GM18519 (cell line): ENCODE results near the gene DCK.
A peak's percentile ranks its signal among the peaks of the same experiment; 100 is the strongest.

Experiments
- ATAC-seq: cut with Tn5 transposase; IDR thresholded peaks from one replicate; pipeline ENCODE4 v1.9.1; 2021; ENCODE audit warnings: mild to moderate bottlenecking, moderate library complexity; ENCODE audit not compliant: unreplicated experiment, low FRiP score

The DCK gene

DNA sequence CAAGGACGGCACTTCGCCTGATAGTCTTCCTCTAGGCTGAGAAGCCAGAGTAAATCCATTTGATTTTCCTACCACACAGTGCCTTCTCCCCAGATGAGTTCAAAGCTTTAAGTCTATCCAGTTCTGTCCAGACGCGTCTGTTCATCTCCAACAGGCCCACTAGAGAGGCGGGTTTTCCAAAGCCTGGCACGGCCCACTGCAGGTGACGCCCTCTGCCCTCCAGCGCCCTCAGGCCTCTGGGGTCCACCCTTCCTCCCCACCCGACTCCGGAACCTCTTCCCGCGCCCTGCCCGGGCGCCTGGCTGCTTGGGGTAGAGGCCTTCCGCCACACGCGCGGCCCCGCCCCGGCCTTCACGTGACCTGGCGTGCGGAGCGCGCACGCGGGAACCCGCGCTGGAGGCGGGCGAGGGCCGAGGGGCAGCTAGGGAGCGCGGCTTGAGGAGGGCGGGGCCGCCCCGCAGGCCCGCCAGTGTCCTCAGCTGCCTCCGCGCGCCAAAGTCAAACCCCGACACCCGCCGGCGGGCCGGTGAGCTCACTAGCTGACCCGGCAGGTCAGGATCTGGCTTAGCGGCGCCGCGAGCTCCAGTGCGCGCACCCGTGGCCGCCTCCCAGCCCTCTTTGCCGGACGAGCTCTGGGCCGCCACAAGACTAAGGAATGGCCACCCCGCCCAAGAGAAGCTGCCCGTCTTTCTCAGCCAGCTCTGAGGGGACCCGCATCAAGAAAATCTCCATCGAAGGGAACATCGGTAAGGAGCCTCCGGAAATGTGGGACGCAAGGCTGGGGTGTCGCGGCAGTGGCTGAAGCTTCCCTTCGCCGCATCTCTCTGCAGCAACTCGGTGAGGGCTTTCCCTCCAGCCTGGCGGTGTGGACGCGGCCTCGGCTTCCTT is at the start of gene DCK:
Gene DCK, plus strand, starts transcription at position 469 of the 888 bp plus-strand sequence. Its CDS starts 187 bp downstream, at position 656.
- peak; percentile 76 for ATAC-seq

DNA sequence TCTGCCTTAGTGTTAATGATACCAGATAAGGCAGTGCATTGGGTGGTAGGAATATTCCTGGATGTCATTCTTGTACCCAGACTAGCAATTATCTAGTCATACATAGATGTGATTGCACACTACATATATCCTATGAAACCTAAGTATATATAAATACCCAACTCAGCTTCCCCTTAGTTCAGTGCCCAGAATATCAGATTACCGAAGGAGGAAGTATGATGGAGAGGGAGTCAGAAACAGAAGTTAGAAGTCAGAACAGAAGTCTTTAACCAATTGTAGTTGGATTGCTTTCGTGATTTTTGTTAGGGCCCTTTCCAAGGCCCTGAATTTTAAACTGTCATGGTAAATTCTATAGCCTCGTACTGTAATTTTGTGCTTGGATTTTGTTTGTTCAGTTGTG is 48.4 kb upstream of the DCK start:
- ATAC-seq, result peak; percentile 48

- ATAC-seq, result no peak
Measured at GRCh38 chr4:70945452-70946055, 47.9 kb upstream of the DCK start.

DNA sequence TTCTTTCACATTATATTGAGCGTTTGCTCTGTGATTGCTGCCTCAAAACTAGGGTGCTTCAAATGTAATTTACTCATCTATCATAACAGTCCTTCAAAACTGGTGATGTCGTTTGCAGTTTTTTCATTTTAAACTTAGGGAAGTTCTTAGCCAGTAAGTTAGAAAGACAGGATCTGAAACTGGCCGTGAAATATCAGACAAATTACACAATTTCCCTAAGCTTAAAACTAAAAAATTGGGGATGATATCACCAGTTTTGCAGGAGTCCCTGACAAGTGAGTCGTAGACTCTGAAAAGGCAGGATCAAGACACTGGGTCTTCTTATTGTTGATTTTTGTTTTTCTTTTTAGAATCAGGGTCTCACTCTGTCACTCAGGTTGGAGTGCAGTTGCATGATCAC is 46.5 kb upstream of the DCK start:
- ATAC-seq, result no peak

DNA sequence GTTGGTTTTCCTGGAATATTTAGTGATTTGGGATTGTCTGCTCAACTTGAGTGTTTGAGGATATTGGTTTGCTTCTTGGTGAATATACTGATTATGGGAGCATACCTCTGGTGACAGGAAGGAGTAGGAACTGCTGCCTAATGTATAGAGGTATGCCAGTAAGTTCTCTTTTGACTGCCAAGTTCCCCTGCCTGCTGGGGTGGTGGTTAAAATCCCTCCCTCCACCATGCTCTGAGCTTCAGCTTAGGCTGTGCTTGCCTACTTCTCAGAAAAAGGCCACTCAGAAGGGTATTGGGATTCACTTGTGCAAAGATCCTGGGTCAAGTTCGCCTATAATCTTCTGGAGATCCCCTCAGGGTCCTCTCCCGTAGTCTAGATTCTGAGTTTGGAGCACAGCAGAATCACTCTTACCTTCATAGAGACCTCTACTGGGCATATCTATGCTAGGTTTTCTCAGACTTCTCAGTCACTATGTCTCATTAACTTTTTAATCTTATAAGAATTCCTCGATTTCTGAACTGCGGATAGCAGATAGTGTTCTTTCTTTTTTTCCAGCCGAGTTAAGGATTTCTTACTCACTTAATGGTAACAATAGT is 44.7 kb upstream of the DCK start:
- no peak for ATAC-seq

GRCh38 chr4:70954032-70954431 is 39.4 kb upstream of the DCK start:
- no peak for ATAC-seq

DNA sequence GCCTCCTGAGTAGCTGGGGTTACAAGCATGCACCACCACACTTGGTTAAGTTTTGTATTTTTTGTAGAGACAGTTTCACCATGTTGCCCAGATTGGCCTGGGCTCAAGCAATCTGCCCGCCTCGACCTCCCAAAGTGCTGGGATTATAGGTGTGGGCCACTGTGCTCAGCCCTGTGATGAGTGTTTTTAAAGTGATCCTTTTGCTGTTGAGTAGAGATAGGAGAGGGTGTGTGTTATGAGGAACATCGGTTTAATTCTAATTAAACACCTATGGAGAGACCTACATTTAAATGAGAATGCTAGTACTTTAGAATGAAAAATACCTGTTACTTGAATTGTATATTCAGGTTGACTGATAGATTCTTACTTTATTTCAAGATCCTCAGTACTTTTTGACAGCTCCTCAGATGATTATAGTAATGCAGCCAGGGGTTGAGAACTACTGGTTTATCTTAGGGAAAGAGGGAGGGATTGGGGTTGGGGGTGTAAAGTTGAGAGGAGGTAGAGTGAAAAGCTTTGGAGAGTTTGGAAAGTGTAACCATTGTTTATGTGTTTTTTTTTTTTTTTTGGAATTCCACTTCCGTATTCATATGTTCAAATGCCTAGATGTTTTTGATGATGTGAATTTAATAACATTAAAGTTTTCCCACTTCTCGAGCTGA is 36.8 kb upstream of the DCK start:
- ATAC-seq, result no peak

- no peak for ATAC-seq
Measured at GRCh38 chr4:70958681-70959080, 34.8 kb upstream of the DCK start.

DNA sequence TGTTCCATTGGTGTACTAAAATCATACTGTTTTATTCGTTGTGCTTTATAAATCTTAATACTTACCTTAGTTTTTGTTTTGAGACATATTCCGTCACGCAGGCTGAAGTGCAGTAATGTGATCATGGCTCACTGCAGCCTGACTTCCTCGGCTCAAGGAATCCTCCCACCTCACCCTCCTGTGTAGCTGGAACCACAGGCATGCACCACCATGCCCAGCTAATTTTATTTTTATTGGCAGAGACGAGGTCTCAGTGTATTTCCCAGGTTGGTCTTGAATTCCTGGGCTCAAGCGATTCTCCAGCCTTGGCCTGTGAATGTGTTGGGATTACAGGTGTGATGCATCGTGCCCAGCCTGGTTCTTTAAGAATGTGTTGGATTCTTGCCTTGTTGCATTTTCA is 24.4 kb upstream of the DCK start:
- no peak for ATAC-seq

GRCh38 chr4:70976252-70976651 is 17.2 kb upstream of the DCK start:
- no peak for ATAC-seq

DNA sequence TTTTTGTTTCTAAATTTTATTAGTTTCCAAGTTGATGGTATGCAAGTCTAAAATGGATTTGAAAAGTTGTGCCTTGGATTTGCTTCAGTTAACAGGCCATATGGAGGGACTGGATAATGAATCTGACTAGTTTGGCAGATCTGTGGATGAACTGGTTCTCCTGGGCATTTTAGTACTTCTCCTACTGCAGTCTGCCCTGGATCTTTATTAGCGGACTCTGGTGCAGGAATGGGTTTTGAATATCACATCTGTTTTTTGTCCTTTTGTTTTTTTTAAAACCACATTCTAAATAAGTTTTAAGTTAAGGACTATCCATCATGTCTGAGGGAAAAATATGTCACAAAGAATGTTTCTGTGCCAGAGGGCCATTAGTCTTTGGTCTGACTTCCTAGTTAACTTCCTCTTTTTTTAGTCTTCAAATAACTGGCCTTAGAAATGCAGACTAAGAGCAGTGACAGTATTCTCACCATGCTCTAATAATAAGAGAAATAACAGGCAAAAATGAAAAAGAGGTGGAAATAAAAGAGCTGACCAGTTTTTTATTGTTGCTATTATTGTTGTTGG is 13.9 kb upstream of the DCK start:
- no peak for ATAC-seq

DNA sequence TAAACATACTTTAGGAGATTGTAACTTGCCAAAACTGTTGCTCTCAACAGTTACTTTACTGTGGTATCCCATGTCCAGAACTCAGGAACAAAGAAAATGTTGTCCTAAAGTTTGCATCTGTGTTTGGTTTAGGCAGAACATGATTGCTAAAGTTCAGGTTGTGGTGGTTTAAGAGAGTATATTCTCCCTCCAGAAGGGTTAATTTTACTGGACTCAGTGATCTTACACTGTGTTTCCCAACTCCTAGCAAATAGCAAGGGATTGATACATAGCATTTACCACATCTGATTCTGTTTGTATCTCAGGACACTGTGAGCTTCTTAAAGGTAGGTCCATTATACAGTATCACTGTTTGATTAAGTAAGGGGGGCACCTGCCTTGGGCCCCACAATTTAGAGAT is 13.3 kb upstream of the DCK start:
- no peak for ATAC-seq

DNA sequence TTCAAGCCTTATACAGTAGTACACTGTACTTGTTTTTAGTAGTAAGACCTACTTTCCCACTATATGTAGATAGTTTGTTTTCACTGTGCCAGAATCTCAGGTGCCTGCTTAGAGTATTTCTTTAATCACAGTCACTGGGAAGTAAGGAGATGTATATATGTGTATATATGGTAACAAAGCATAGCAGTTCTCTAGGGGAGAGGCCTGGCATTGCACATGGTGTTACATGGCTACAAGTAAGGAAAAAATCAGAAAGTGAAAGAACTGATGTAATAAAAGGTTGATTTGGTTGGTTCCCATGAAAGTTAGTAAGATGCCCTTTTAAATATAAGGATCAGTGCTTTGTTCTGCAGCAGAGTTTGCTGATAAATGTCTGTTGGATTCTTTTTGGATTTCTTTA is 9.3 kb upstream of the DCK start:
- ATAC-seq, result no peak

GRCh38 chr4:70984589-70984988 is 8.9 kb upstream of the DCK start:
- ATAC-seq, result no peak

GRCh38 chr4:70991596-70991995 is 1.9 kb upstream of the DCK start:
- ATAC-seq, result no peak

DNA sequence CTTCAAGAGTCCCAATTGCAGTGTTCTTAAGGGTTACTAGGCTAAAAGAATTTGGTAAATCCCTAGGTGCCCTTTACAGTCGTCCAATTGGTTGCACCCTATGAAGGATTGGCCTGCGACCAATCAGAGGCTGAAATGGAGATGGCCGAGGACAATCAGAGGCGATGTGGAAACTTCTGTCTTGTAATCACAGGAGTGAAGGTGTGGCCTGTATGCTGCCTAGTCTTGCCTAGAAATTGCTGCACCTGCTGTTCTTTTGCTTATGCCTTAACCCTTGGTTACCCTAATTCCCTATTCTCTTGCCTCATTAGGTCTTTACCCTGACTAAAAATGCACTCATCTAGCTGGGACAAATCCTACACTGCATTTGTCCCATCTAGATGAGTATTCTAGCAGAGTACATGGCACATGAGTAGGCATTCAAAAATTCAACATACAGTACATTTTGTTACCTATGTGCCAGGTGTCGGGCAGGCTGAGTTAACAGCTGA is 1.0 kb upstream of the DCK start:
- ATAC-seq, result no peak

DNA sequence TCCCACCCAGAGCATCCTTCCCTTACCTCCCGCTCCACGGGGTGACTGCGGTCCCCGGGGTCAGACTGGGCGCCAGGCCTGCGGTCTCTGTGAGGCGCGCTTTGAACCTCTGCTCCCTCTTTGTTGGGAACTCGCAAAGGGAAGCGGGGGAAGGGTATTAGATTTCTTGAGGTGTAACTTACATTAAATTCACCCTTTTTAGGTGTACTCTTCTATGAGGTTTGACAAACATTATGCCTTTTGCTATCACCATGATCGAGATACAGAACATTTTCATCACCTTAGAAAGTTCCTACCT is 569 bp downstream of the DCK start:
- no peak for ATAC-seq

DNA sequence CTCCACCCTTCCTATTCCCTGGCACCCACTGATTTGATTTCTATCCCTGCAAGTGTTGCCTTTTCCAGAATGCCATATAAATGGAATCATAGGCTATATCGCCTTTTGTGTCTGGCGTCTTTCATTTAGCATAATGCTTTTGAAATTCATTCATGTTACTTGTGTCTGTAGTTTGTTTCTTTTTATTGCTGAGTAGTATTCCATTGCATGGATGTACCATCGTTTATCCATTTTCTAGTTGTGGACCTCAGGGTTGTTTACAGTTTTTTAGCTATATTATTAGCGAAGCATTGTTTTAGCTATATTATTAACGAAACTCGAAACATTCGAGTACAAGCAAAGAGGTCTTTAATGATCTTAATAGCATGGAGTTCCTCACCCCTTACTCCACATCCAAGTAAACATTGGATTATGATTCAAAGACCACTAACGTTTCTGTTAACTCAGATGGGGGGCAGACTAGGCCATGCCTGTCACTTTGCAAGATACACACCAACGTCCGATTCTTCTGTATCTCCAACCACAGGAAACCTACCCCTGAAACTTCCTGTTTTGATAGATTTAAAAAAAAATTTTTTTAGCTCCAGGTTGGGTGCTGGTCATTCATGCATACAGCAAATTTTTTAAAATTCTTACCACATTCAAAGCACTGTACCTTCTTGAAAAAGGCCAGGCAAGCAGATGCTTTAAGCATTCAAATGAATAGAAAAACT is 1.1 kb downstream of the DCK start:
- ATAC-seq, result peak; percentile 41

GRCh38 chr4:70996018-70996360 is 2.5 kb downstream of the DCK start:
- ATAC-seq, result no peak

- ATAC-seq, result no peak
Measured at GRCh38 chr4:70997036-70997435, 3.6 kb downstream of the DCK start.
